HepG2 (cell line): ENCODE results near the gene FAM234A. TPM values are rescaled to one million over a fixed set of nuclear protein-coding genes. Genes with fewer than 3 reads are reported as not detected.

Source experiments
- ATAC-seq: fragments of 200-7000 bp; cut with Tn5 transposase; 3 replicates; pipeline ENCODE4 v1.9.1; 2020; ENCODE audit warnings: mild to moderate bottlenecking, moderate library complexity
- BruUV-seq: library from RNA; stranded (reverse); fragments of 400-500 nt; replicated peaks from 2 replicates; lab custom pipeline; 2021; lab: Mats Ljungman, UMichigan
- CTCF ChIA-PET: fragments of 300-600 bp; formaldehyde crosslinking; extraction: SDS; loops from one replicate; lab custom pipeline; 2021; ENCODE audit warnings: low total read pairs, inconsistent platforms, low intra/inter-chr PET ratio; lab: Yijun Ruan, JAX
- POLR2A ChIA-PET: fragments of 350-600 bp; sonication (Branson Sonifier 250); formaldehyde crosslinking; loops from one replicate; lab custom pipeline; 2020; ENCODE audit warnings: antibody characterized with exemption, inconsistent platforms; lab: Yijun Ruan, JAX
- DNase-seq: peaks from one replicate; pipeline ENCODE4 v3.0.0-alpha.2; 2015; ENCODE audit warnings: low spot score
- FAIRE-seq: peaks from 3 replicates; lab custom pipeline; 2011; peaks lifted over from hg19 to GRCh38; lab: Jason Lieb, UNC
- H2AFZ ChIP-seq: one replicate; pipeline ENCODE4 v1.6.1; 2011; ENCODE audit warnings: low read length, inconsistent platforms
- H3K27ac ChIP-seq: fragments of 300-600 bp; 3 replicates; pipeline ENCODE4 v1.8.0; 2011; ENCODE audit warnings: mixed run types, mild to moderate bottlenecking, mixed read lengths, low read length, inconsistent platforms; ENCODE audit not compliant: insufficient read depth; ENCODE audit errors: extremely low read length
- H3K27me3 ChIP-seq, 2 experiments: fragments of 200-600 bp in 1 of 2; 2 replicates in 1 of 2; 3 replicates in 1 of 2; pipeline versions ENCODE4 v1.6.0 to v1.8.0; 2011; ENCODE audit warnings: low read length in 2 of 2, mild to moderate bottlenecking in 2 of 2, moderate library complexity in 2 of 2, inconsistent platforms in 1 of 2; ENCODE audit not compliant: insufficient read depth in 2 of 2, control insufficient read depth in 1 of 2
- H3K36me3 ChIP-seq, 2 experiments: fragments of 200-600 bp in 1 of 2; replicated peaks in 1 of 2; 2 replicates in 1 of 2; 3 replicates in 1 of 2; pipeline versions ENCODE4 v1.5.1 to v1.8.0; 2011; ENCODE audit warnings: low read length in 2 of 2, inconsistent platforms in 1 of 2; ENCODE audit not compliant: insufficient read depth in 2 of 2, control insufficient read depth in 1 of 2
- H3K4me1 ChIP-seq: 2 replicates; pipeline ENCODE4 v1.5.1; 2012; ENCODE audit warnings: low read length, inconsistent platforms; ENCODE audit not compliant: insufficient read depth
- H3K4me2 ChIP-seq: 2 replicates; pipeline ENCODE4 v1.6.0; 2011; ENCODE audit warnings: low read depth, low read length, inconsistent platforms
- H3K4me3 ChIP-seq, 3 experiments: fragments of 200-600 bp in 1 of 3; sonication (generic), shearing (Covaris generic) in 1 of 3; replicated peaks in 1 of 3; 2 replicates each; pipeline ENCODE4 v1.5.1; 2011 to 2016; ENCODE audit warnings: low read length in 3 of 3, inconsistent platforms in 2 of 3, low read depth in 2 of 3, mild to moderate bottlenecking in 2 of 3, control low read depth in 1 of 3, mixed read lengths in 1 of 3; ENCODE audit not compliant: insufficient read depth in 1 of 3
- H3K79me2 ChIP-seq: one replicate; pipeline ENCODE4 v1.6.1; 2011; ENCODE audit warnings: low read length, inconsistent platforms; ENCODE audit not compliant: insufficient read depth
- H3K9ac ChIP-seq: 2 replicates; pipeline ENCODE4 v1.6.0; 2011; ENCODE audit warnings: mild to moderate bottlenecking, low read depth, low read length, inconsistent platforms; ENCODE audit not compliant: insufficient read depth
- H3K9me3 ChIP-seq: 2 replicates; pipeline ENCODE4 v1.5.1; 2012; ENCODE audit warnings: mild to moderate bottlenecking, low read length
- H4K20me1 ChIP-seq: 2 replicates; pipeline ENCODE4 v1.6.0; 2011; ENCODE audit warnings: inconsistent platforms, mild to moderate bottlenecking, low read length, moderate library complexity; ENCODE audit not compliant: insufficient read depth
- ATAD3A ChIP-seq: sonication (generic); formaldehyde crosslinking; IDR thresholded peaks from 2 replicates; pipeline ENCODE4 v1.4.0; 2020; ENCODE audit warnings: missing genetic modification reagents
- BCL6 ChIP-seq: IDR thresholded peaks from 2 replicates; pipeline ENCODE4 v1.6.1; 2016; ENCODE audit warnings: missing genetic modification reagents, missing compliant biosample characterization
- CBFB ChIP-seq: sonication (generic); formaldehyde crosslinking; IDR thresholded peaks from 2 replicates; pipeline ENCODE4 v1.4.0; 2020; ENCODE audit warnings: missing genetic modification reagents
- CBX5 ChIP-seq: sonication (generic); formaldehyde crosslinking; IDR thresholded peaks from 2 replicates; pipeline ENCODE4 v1.4.0; 2020; ENCODE audit warnings: missing genetic modification reagents, borderline replicate concordance
- CREM ChIP-seq, 2 experiments: sonication (generic) in 1 of 2; formaldehyde crosslinking in 1 of 2; IDR thresholded peaks; 2 replicates each; pipeline versions ENCODE4 v1.4.0 to v1.6.1; 2016 to 2020; ENCODE audit warnings: antibody characterized with exemption in 1 of 2, mild to moderate bottlenecking in 1 of 2, missing genetic modification reagents in 1 of 2
- FOSL1 ChIP-seq: sonication (generic); formaldehyde crosslinking; IDR thresholded peaks from 2 replicates; pipeline ENCODE4 v1.9.0; 2021; ENCODE audit warnings: missing genetic modification reagents, borderline replicate concordance
- HCFC1 ChIP-seq: fragments of 150-350 bp; IDR thresholded peaks from 2 replicates; pipeline ENCODE4 v1.6.1; 2014; ENCODE audit warnings: low read depth, low read length
- MLXIP ChIP-seq: sonication (generic); formaldehyde crosslinking; IDR thresholded peaks from 2 replicates; pipeline ENCODE4 v1.9.0; 2021; ENCODE audit warnings: missing genetic modification reagents, borderline replicate concordance
- NR2F6 ChIP-seq, 2 experiments: IDR thresholded peaks; 2 replicates each; pipeline ENCODE4 v1.6.1; 2016; ENCODE audit warnings: antibody characterized with exemption in 1 of 2, mild to moderate bottlenecking in 1 of 2
- PPARG ChIP-seq: conservative IDR thresholded peaks from 2 replicates; pipeline ENCODE4 v1.6.1; 2016; ENCODE audit warnings: missing biosample characterization, missing genetic modification reagents
- PTBP1 ChIP-seq: fragments of 200-400 bp; formaldehyde crosslinking; IDR thresholded peaks from 2 replicates; pipeline ENCODE4 v1.6.1; 2018; ENCODE audit warnings: low read length, low read depth; ENCODE audit not compliant: poor library complexity, severe bottlenecking
- ZNF264 ChIP-seq: sonication (generic); formaldehyde crosslinking; IDR thresholded peaks from 2 replicates; pipeline ENCODE4 v1.4.0; 2020; ENCODE audit warnings: missing genetic modification reagents
- ZNF441 ChIP-seq: sonication (generic); formaldehyde crosslinking; IDR thresholded peaks from 2 replicates; pipeline ENCODE4 v1.7.0; 2021; ENCODE audit warnings: missing genetic modification reagents, borderline replicate concordance
- ZNF460 ChIP-seq: sonication (generic); formaldehyde crosslinking; IDR thresholded peaks from 2 replicates; pipeline ENCODE4 v1.5.1; 2020; ENCODE audit warnings: missing genetic modification reagents, mild to moderate bottlenecking, borderline replicate concordance
- ZNF550 ChIP-seq: sonication (generic); formaldehyde crosslinking; IDR thresholded peaks from 2 replicates; pipeline ENCODE4 v1.4.0; 2020; ENCODE audit warnings: mild to moderate bottlenecking, missing genetic modification reagents, borderline replicate concordance
- ZNF556 ChIP-seq: sonication (generic); formaldehyde crosslinking; IDR thresholded peaks from 2 replicates; pipeline ENCODE4 v1.4.0; 2020; ENCODE audit warnings: mild to moderate bottlenecking, missing genetic modification reagents, borderline replicate concordance
- ZNF766 ChIP-seq: sonication (generic); formaldehyde crosslinking; IDR thresholded peaks from 2 replicates; pipeline ENCODE4 v1.5.0; 2020; ENCODE audit warnings: missing genetic modification reagents, borderline replicate concordance
- WGBS: methylation state at CpG from one replicate; pipeline ENCODE4 v1.1.6; 2017; ENCODE audit warnings: low lambda C conversion rate; 5-methylcytosine and 5-hydroxymethylcytosine counted together
- in situ Hi-C: cut with HindIII; loops from 2 replicates; pipeline ENCODE4 v1.10.0; 2017; ENCODE audit warnings: low pct_unique_long_range_greater_than_20kb; ENCODE audit not compliant: extremely low pct_ligation_motif_present
- intact Hi-C: fragments of 100-400 bp; cut with micrococcal nuclease; formaldehyde crosslinking; loops from one replicate; pipeline ENCODE4 v1.10.0; 2022; ENCODE audit not compliant: unreplicated experiment
- polyA plus RNA-seq, 8 experiments: library from polyadenylated mRNA; depleted of rRNA in 3 of 8; stranded (reverse) in 7 of 8; unstranded in 1 of 8; fragments of >200 nt; fragmentation: Illumina TruSeq in 4 of 8; extraction: Trizol in 4 of 8; gene quantifications; 2 replicates each; pipeline versions ENCODE4 v1.2.1 to v1.2.3, GENCODE V29; 2011 to 2016; ENCODE audit warnings: low read depth in 4 of 8, missing spikeins in 1 of 8, mixed read lengths in 1 of 8; ENCODE audit not compliant: insufficient read depth in 1 of 8
- total RNA-seq, 5 experiments: library from RNA; depleted of rRNA; stranded (reverse); fragments of >200 nt; fragmentation: Illumina TruSeq; extraction: Trizol; gene quantifications; 2 replicates each; pipeline ENCODE4 v1.2.3, GENCODE V29; 2016; ENCODE audit warnings: low read depth in 1 of 5
- TF ChIP-seq, protein P1 (sequence below): sonication (generic); formaldehyde crosslinking; IDR thresholded peaks from 2 replicates; pipeline ENCODE4 v1.5.1; 2020; ENCODE audit warnings: mild to moderate bottlenecking, missing genetic modification reagents

Gene FAM234A
- total and polyA plus RNA-seq, 2 of the 13 experiments (the other 11 are each of a cell fraction or from before 2014, with no cell fraction given), result 29.2 to 34.4 TPM

DNA sequence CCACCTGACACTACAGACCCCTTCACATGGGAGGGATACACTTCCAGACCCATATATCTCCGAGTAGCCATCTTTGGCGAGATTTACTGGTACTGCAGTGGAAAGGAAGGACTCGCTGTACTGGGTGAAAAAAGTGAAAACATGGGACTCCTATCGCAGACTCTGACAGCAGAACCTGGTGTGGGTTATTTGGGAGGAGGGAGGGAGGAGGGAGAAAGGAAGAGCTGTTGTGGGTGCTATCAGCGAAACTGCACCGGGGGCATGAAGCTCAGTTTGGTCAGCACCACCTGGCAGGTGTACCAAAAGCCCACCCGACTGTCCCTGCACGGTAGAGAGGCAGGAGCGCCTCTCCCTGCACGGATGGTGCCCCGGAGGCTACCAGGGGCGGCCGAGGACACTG is 49.4 kb upstream of the FAM234A start:
- Histone ChIP-seq H3K4me3 (no peak overlapping the region), H3K36me3 (peaks cover 15 to 23% of the 10 kb centered on the region in 2 experiments), H2AFZ (no peak overlapping the region), H3K27me3 (no peaks in the 10 kb centered on the region), H4K20me1 (0 out of 2 replicates have a peak, but pooled peaks cover 4% of the 10 kb centered on the region), H3K9ac (no peak overlapping the region), H3K9me3 (no peaks in the 10 kb centered on the region), H3K27ac (no peak overlapping the region), H3K4me1 (peaks cover 14% of the 10 kb centered on the region; the same call in 1 of the 2 replicates), H3K79me2 (no peaks in the 10 kb centered on the region), H3K4me2 (no peak overlapping the region)
- POLR2A ChIA-PET, result no interaction called here
- in situ Hi-C loops (no loop called here), intact Hi-C loops (no loop called here)
- no peak for DNase-seq
- 95% methylated on average over 13 of the region's 13 CpGs for WGBS
- no peak for FAIRE-seq
- TF ChIP-seq ZNF550 (no peak), NR2F6 (IDR thresholded peaks at IDR 0.05) (no peak), NR2F6 (CRISPR knock-in tag; IDR thresholded peaks at IDR 0.05) (no peak), ZNF441 (no peak), PTBP1 (no peak), PPARG (no peak), CREM (IDR thresholded peaks at IDR 0.05) (no peak), CREM (CRISPR knock-in tag; IDR thresholded peaks at IDR 0.05) (no peak), ZNF556 (CRISPR knock-in tag) (no peak), CBFB (no peak), ZNF264 (no peak), ATAD3A (CRISPR knock-in tag) (no peak), BCL6 (CRISPR knock-in tag) (no peak), ZNF460 (CRISPR knock-in tag) (no peak), CBX5 (CRISPR knock-in tag) (no peak), HCFC1 (no peak), MLXIP (CRISPR knock-in tag) (no peak), FOSL1 (CRISPR knock-in tag) (no peak), ZNF766 (CRISPR knock-in tag) (no peak)
- TF ChIP-seq, protein P1, sequence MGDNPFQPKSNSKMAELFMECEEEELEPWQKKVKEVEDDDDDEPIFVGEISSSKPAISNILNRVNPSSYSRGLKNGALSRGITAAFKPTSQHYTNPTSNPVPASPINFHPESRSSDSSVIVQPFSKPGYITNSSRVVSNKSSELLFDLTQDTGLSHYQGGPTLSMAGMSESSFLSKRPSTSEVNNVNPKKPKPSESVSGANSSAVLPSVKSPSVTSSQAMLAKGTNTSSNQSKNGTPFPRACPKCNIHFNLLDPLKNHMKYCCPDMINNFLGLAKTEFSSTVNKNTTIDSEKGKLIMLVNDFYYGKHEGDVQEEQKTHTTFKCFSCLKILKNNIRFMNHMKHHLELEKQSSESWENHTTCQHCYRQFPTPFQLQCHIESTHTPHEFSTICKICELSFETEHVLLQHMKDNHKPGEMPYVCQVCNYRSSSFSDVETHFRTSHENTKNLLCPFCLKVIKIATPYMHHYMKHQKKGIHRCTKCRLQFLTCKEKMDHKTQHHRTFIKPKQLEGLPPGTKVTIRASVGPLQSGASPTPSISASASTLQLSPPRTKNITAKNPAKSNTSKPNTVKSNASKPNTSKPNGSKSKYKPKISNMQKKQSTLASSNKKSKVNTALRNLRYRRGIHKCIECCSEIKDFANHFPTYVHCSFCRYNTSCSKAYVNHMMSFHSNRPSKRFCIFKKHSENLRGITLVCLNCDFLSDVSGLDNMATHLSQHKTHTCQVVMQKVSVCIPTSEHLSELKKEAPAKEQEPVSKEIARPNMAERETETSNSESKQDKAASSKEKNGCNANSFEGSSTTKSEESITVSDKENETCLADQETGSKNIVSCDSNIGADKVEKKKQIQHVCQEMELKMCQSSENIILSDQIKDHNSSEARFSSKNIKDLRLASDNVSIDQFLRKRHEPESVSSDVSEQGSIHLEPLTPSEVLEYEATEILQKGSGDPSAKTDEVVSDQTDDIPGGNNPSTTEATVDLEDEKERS (CRISPR knock-in tag), result no peak
- ATAC-seq, result no peak
- CTCF ChIA-PET, result no interaction called here
- BruUV-seq, result no TSS peak
